Loucy (cell line): ENCODE measurements around the gene LUC7L2.

Experiments
- EZH2phosphoT487 ChIP-seq: fragments of 200-600 bp; IDR thresholded peaks from 2 replicates; pipeline ENCODE4 v1.6.1; 2018; ENCODE audit warnings: antibody characterized with exemption, mild to moderate bottlenecking, moderate library complexity, borderline replicate concordance
- TF ChIP-seq, protein P1 (sequence below): fragments of 200-600 bp; sonication (generic); conservative IDR thresholded peaks from 2 replicates; pipeline ENCODE4 v1.5.1; 2014; ENCODE audit warnings: mild to moderate bottlenecking, antibody characterized with exemption, low read length

DNA sequence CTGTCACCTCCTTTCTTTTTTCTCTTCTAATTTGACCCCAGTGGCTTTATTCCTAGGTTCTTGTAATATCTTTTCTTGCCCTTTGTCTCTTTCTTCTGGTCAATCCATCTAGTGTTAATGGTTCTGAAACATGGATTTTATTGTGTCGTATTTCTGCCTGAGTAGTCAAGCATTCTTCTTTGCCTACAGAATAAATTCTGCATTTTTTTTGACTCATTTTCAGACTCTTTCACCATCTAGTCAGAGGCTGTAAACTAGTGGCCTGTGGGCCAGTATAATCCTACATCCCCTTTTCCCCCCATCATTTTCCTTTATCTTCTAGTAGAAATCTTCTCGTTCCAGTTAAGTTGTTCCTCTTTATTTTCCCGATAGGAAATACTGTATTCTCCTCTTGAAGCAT is 29.4 kb downstream of the LUC7L2 start:
- TF ChIP-seq, protein P1, sequence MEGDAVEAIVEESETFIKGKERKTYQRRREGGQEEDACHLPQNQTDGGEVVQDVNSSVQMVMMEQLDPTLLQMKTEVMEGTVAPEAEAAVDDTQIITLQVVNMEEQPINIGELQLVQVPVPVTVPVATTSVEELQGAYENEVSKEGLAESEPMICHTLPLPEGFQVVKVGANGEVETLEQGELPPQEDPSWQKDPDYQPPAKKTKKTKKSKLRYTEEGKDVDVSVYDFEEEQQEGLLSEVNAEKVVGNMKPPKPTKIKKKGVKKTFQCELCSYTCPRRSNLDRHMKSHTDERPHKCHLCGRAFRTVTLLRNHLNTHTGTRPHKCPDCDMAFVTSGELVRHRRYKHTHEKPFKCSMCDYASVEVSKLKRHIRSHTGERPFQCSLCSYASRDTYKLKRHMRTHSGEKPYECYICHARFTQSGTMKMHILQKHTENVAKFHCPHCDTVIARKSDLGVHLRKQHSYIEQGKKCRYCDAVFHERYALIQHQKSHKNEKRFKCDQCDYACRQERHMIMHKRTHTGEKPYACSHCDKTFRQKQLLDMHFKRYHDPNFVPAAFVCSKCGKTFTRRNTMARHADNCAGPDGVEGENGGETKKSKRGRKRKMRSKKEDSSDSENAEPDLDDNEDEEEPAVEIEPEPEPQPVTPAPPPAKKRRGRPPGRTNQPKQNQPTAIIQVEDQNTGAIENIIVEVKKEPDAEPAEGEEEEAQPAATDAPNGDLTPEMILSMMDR, result no peak
- no peak for TF ChIP-seq EZH2phosphoT487
